ENCODE results near the gene UBE4A. TPM values are rescaled to one million over a fixed set of nuclear protein-coding genes. Genes with fewer than 3 reads are reported as not detected.

UBE4A gene
- total RNA-seq, 1 donor, result 58.3 TPM

DNA sequence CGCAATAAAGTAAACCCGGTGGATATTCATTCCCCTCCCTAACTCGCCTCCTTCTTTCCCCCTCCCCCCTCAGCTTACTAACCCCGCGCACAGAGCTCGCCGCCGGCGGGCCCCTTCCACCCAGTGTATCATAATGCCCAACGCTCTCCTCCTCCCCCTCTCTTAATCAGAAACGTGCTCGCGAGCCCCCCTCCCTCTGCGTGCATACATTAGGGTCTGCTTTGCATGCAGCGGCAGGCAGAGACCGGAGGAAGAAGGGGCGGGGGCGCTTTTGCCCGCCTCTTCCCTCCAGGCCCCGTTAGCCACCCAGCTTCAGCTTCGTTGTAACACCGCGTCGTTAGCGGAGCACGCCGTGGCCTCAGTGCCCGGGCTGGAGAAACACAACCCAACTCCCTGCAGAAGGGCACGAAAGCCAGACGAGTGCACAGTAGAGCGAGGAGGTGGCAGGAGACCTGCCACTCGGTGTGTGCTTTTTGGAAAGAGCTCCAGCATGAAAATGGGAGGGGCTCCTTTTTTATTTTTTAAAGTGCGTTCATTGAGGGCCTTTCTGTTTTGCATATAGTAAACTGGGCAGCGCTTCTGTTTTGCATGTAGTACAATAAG is 76.0 kb downstream of the UBE4A start:
- peak; percentile 38 for DNase-seq (ENCODE audit: low read depth)
- TF ChIP-seq, protein P1, sequence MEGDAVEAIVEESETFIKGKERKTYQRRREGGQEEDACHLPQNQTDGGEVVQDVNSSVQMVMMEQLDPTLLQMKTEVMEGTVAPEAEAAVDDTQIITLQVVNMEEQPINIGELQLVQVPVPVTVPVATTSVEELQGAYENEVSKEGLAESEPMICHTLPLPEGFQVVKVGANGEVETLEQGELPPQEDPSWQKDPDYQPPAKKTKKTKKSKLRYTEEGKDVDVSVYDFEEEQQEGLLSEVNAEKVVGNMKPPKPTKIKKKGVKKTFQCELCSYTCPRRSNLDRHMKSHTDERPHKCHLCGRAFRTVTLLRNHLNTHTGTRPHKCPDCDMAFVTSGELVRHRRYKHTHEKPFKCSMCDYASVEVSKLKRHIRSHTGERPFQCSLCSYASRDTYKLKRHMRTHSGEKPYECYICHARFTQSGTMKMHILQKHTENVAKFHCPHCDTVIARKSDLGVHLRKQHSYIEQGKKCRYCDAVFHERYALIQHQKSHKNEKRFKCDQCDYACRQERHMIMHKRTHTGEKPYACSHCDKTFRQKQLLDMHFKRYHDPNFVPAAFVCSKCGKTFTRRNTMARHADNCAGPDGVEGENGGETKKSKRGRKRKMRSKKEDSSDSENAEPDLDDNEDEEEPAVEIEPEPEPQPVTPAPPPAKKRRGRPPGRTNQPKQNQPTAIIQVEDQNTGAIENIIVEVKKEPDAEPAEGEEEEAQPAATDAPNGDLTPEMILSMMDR (IDR thresholded peaks at IDR 0.05; ENCODE audit: insufficient read depth, low read depth, low read length), result no peak
- H3K4me3 ChIP-seq (ENCODE audit: low read depth, low read length), result peak overlapping the region; percentile 75

DNA sequence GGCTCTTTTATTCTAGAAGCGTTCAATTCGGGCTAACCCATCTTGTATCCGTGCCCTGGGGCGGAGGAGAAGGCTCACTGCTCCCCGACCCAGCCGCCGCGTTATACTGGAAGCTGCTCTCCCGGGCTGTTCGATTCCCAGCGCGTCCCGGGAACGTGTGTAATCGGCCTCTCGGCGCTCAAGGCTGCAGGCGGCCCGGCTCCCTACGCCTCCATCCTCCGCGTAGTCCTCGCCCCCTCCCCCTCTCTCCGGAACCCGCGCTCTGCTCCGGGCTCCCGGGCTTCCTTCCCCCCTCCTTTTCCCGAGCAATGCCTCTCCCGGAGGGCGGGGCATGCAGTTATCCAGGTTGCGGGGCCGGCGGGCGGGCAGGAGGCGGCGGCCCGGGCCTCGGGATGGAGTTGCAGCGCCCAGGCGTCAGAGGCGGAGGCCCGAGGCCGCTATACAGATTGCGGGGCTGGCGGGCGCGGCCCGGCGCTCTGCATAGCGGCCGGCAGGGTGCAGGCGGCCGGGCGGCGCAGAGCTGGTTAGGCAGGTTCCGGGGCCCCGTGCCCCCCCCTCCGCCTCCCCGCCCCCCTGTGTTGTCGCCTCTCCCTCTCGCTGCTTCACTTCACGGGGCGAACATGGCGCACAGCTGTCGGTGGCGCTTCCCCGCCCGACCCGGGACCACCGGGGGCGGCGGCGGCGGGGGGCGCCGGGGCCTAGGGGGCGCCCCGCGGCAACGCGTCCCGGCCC is 76.7 kb downstream of the UBE4A start, which contains the start of gene KMT2A:
TSS of gene KMT2A (plus strand) at position 600 of the 732 bp plus-strand sequence. CDS start at position 621, 21 bp downstream.
- TF ChIP-seq, protein P1 (IDR thresholded peaks at IDR 0.05; ENCODE audit: insufficient read depth, low read depth, low read length), result no peak
- DNase-seq (ENCODE audit: low read depth), result peak; percentile 98
- peak within 1 kb of the TSS; percentile 91 for H3K4me3 ChIP-seq (ENCODE audit: low read depth, low read length)

DNA sequence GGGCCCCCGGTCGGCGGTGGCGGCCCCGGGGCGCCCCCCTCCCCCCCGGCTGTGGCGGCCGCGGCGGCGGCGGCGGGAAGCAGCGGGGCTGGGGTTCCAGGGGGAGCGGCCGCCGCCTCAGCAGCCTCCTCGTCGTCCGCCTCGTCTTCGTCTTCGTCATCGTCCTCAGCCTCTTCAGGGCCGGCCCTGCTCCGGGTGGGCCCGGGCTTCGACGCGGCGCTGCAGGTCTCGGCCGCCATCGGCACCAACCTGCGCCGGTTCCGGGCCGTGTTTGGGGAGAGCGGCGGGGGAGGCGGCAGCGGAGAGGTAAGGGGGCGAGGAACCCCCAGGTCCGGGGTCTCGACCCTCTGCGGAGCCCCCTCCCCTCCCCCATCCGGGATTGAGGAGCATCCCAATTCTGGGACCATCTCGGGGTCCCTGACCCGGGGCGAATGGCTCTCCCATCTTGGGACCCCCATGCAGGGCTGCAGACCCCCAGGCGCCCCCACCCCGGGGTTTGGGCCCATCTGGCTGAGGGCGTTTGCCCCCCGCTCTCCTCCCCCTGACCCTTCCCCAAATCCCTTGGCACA is 77.3 kb downstream of the UBE4A start:
- TF ChIP-seq, protein P1 (IDR thresholded peaks at IDR 0.05; ENCODE audit: insufficient read depth, low read depth, low read length), result no peak
- DNase-seq (ENCODE audit: low read depth), result peak; percentile 18
- peak overlapping the region; percentile 91 for H3K4me3 ChIP-seq (ENCODE audit: low read depth, low read length)

DNA sequence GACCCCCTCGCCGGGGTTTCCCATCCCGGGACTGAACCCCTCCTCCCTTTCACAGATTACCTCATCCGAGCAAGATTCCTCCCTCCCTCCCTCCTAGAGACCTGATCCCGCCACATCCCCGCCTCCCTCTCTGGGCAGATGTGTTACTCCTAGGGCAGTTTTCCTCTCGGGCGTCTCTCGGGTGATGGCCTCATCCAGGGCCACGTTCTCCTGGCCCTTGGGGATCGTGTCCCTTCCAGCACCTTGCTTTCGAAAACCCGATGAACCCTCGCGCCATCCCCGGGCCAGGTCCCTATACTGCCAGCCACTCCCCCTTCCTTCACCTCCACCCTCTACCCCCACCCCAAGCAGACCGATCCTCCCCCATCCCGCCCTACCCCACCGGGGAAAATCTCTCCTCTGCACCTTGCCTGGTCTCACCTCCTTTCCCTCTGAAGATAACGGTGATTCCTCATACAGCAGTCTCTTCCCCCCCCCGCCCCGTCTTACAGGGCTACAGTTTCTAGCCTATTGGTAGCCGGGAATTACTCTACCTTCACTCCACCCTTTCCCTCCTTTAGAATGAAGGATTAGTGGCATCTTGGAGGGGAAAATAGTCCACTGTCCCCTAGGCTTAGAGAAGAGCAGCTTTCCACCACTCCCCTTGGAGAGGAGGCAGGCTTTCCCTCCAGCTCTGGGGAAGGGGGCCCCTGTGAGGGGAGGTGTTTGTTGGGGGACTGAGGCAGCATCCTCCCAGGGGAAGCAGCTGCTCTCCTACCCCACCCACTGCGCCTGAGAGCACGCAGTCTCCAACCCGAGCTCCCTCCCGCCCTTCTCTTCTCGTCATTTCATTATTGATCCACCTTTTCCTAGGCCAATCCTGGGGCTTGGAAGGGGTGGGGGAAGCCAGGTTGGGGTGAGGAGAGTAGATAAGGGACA is 78.1 kb downstream of the UBE4A start:
- TF ChIP-seq, protein P1 (IDR thresholded peaks at IDR 0.05; ENCODE audit: insufficient read depth, low read depth, low read length), result no peak
- peak; percentile 43 for DNase-seq (ENCODE audit: low read depth)
- peak overlapping the region; percentile 91 for H3K4me3 ChIP-seq (ENCODE audit: low read depth, low read length)

DNA sequence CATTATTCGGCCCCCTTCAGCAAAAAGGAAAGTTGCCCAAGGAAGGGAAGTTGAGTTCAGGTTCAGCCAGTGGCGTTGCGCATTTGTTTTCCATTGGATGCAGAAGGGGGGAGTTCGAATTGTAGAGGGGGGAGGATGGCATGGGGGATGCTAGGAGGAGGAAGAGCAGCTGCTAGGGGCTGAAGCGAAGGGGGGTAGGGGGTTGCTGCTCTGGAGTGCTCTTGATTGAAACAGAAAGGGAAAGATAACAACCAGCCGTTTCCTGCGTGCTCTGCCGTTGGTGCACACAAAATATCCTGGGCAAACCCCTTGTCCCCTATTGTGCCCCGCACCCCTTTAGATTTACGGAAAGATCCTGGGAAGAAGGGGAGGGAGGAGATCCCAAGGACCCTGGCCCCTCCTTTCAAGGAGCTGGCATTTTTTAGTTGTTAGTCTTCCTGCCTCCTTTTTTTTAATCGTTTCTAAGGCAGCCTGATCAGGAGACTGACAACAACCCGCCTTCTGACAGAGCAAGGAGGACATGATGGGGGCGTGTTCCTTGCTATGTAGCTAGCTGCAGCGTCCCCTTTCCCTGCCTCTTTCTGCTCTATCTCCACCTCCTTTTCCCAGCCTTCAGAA is 79.0 kb downstream of the UBE4A start:
- H3K4me3 ChIP-seq (ENCODE audit: low read depth, low read length), result peak overlapping the region; percentile 91
- TF ChIP-seq, protein P1 (IDR thresholded peaks at IDR 0.05; ENCODE audit: insufficient read depth, low read depth, low read length), result no peak
- DNase-seq (ENCODE audit: low read depth), result peak; percentile 87

DNA sequence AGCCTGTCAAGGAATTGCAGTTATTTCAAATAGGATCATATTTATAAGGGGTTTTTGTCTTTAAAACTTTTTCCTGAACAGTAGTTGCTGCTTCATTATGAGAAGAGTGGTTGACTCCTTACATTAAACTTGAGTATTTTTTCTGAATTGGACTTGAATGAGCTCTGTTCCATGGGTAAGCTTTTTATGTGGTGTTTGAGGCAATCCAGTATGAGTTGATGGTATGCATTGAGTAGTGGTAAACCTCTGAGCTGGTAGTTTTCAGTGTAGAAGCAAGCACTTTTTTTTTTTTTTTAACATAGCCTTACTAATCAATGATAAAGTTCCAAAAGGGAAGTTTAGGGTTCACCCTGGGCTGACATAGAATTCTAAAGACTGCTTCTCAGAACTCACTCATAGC is 80.2 kb downstream of the UBE4A start:
- H3K4me3 ChIP-seq (ENCODE audit: low read depth, low read length), result no peak overlapping the region
- TF ChIP-seq, protein P1 (IDR thresholded peaks at IDR 0.05; ENCODE audit: insufficient read depth, low read depth, low read length), result no peak
- DNase-seq (ENCODE audit: low read depth), result no peak
